ENCODE measurements around the gene ELMOD1. TPM values are rescaled to one million over a fixed set of nuclear protein-coding genes. Genes with fewer than 3 reads are reported as not detected.

Gene ELMOD1
- total RNA-seq, 4 donors from 2014 or later, result 0.16 to 0.27 TPM; not detected in 2

- H3K9me3 ChIP-seq, result no peaks in the 10 kb centered on the region
- H3K4me1 ChIP-seq, result no peaks in the 10 kb centered on the region
- 71 to 77% methylated on average over 4 of the region's 4 CpGs for WGBS, 2 donors (ENCODE audit: low coverage in 1 of 2)
- no peaks in the 10 kb centered on the region for H3K27me3 ChIP-seq
- TF ChIP-seq POLR2AphosphoS5 (IDR thresholded peaks at IDR 0.05), result no peak
- no peak for TF ChIP-seq POLR2A (IDR thresholded peaks at IDR 0.05)
- no peak for TF ChIP-seq EP300 (IDR thresholded peaks at IDR 0.05; ENCODE audit: low read depth)
- no peak for TF ChIP-seq CTCF (IDR thresholded peaks at IDR 0.05)
- H3K4me3 ChIP-seq, result no peak overlapping the region
- DNase-seq, result no peak
- no peak overlapping the region for H3K27ac ChIP-seq
- intact Hi-C loops (cut with DNase I; ENCODE audit: low total_unique reads), result no loop called here
- in situ Hi-C loops (cut with MboI; ENCODE audit: low pct_ligation_motif_present in 1 of 4, low pct_unique_long_range_greater_than_20kb in 1 of 4, low sequenced_read_pairs in 3 of 4), result no loop called here
- no peaks in the 10 kb centered on the region for H3K36me3 ChIP-seq
Measured at GRCh38 chr11:107651672-107652071, 60.7 kb downstream of the ELMOD1 start.

GRCh38 chr11:107653076-107653475 lies 62.1 kb downstream of the ELMOD1 start:
- Histone ChIP-seq H3K9me3 (no peaks in the 10 kb centered on the region), H3K36me3 (no peaks in the 10 kb centered on the region), H3K4me1 (no peaks in the 10 kb centered on the region), H3K27me3 (no peaks in the 10 kb centered on the region), H3K4me3 (no peak overlapping the region), H3K27ac (no peak overlapping the region)
- WGBS, 2 donors (ENCODE audit: low coverage in 1 of 2), result 86 to 91% methylated on average over 1 of the region's 1 CpG
- intact Hi-C loops (cut with DNase I; ENCODE audit: low total_unique reads), result no loop called here
- in situ Hi-C loops (cut with MboI; ENCODE audit: low pct_ligation_motif_present in 1 of 4, low pct_unique_long_range_greater_than_20kb in 1 of 4, low sequenced_read_pairs in 3 of 4), result no loop called here
- no peak for DNase-seq
- TF ChIP-seq EP300 (IDR thresholded peaks at IDR 0.05; ENCODE audit: low read depth) (no peak), POLR2AphosphoS5 (IDR thresholded peaks at IDR 0.05) (no peak), POLR2A (IDR thresholded peaks at IDR 0.05) (no peak), CTCF (IDR thresholded peaks at IDR 0.05) (no peak)

- in situ Hi-C loops (cut with MboI; ENCODE audit: low pct_ligation_motif_present in 1 of 4, low pct_unique_long_range_greater_than_20kb in 1 of 4, low sequenced_read_pairs in 3 of 4), result no loop called here
- Histone ChIP-seq H3K4me1 (no peaks in the 10 kb centered on the region), H3K27ac (no peak overlapping the region), H3K4me3 (no peak overlapping the region), H3K9me3 (no peaks in the 10 kb centered on the region), H3K36me3 (no peaks in the 10 kb centered on the region), H3K27me3 (no peaks in the 10 kb centered on the region)
- DNase-seq, result no peak
- 49 to 50% methylated on average over 4 of the region's 4 CpGs for WGBS, 2 donors (ENCODE audit: low coverage in 1 of 2)
- TF ChIP-seq CTCF (IDR thresholded peaks at IDR 0.05) (no peak), POLR2A (IDR thresholded peaks at IDR 0.05) (no peak), EP300 (IDR thresholded peaks at IDR 0.05; ENCODE audit: low read depth) (no peak)
- intact Hi-C loops (cut with DNase I; ENCODE audit: low total_unique reads), result no loop called here
Measured at GRCh38 chr11:107655602-107656001, 64.7 kb downstream of the ELMOD1 start.

- H3K4me1 ChIP-seq, result no peaks in the 10 kb centered on the region
- H3K27ac ChIP-seq, result no peak overlapping the region
- in situ Hi-C loops (cut with MboI; ENCODE audit: low pct_ligation_motif_present in 1 of 4, low pct_unique_long_range_greater_than_20kb in 1 of 4, low sequenced_read_pairs in 3 of 4), result no loop called here
- H3K9me3 ChIP-seq, result no peaks in the 10 kb centered on the region
- no peaks in the 10 kb centered on the region for H3K36me3 ChIP-seq
- no peaks in the 10 kb centered on the region for H3K27me3 ChIP-seq
- H3K4me3 ChIP-seq, result no peak overlapping the region
- intact Hi-C loops (cut with DNase I; ENCODE audit: low total_unique reads), result no loop called here
- no peak for TF ChIP-seq EP300 (IDR thresholded peaks at IDR 0.05; ENCODE audit: low read depth)
- no peak for TF ChIP-seq POLR2AphosphoS5 (IDR thresholded peaks at IDR 0.05)
- TF ChIP-seq CTCF (IDR thresholded peaks at IDR 0.05), result no peak
- TF ChIP-seq POLR2A (IDR thresholded peaks at IDR 0.05), result no peak
- DNase-seq, result no peak
Measured at GRCh38 chr11:107659310-107659709, 68.4 kb downstream of the ELMOD1 start.
